ENCODE measurements around the gene ANKRD36. TPM values are rescaled to one million over a fixed set of nuclear protein-coding genes. Genes with fewer than 3 reads are reported as not detected.
"Not testable (repeated sequence)": the region's sequence is repeated elsewhere in the genome, so short reads cannot be mapped to it uniquely, and the experiment has no call there.

ANKRD36 gene
- total and polyA plus RNA-seq, 9 of the 15 experiments (the other 6 are each of a cell fraction or from before 2014, with no cell fraction given), result 8.0 to 29.1 (median 15.4) TPM

GRCh38 chr2:97112320-97113049 lies 468 bp upstream of the ANKRD36 start (continued):
- TF ChIP-seq ZNF592 (IDR thresholded peaks at IDR 0.05), result peak; percentile 17; the same call in 1 of the 2 replicates
- peak; percentile 65 for TF ChIP-seq MEIS2 (IDR thresholded peaks at IDR 0.05; ENCODE audit: partially characterized antibody)
- 0 out of 2 replicates have a peak, but pooled peaks have one; percentile 49 for TF ChIP-seq ZNF124 (CRISPR knock-in tag; IDR thresholded peaks at IDR 0.05)
- peak; percentile 81 to 92 (median 87) for TF ChIP-seq CTCF (IDR thresholded peaks at IDR 0.05 in 2 of 3, conservative IDR thresholded peaks at IDR 0.05 in 1 of 3; ENCODE audit: insufficient read depth in 2 of 3, low read depth in 1 of 3, low read length in 3 of 3)
- TF ChIP-seq RAD21 (CRISPR knock-in tag; conservative IDR thresholded peaks at IDR 0.05 in 1 of 2, IDR thresholded peaks at IDR 0.05 in 1 of 2), result peak; percentile 92 to 95
- TF ChIP-seq SOX6 (IDR thresholded peaks at IDR 0.05), result peak; percentile 26; the same call in 1 of the 2 replicates
- TF ChIP-seq ZC3H11A (IDR thresholded peaks at IDR 0.05; ENCODE audit: low read depth, low read length), result 0 out of 2 replicates have a peak, but pooled peaks have one; percentile 46
- TF ChIP-seq ZBTB40 (IDR thresholded peaks at IDR 0.05), result peak; percentile 40; the same call in 1 of the 2 replicates
- TF ChIP-seq ZBTB40 (CRISPR knock-in tag; IDR thresholded peaks at IDR 0.05), result not testable (repeated sequence)
- 0 out of 2 replicates have a peak, but pooled peaks have one; percentile 46 for TF ChIP-seq IRF2 (CRISPR knock-in tag; IDR thresholded peaks at IDR 0.05)
- peak; percentile 47; the same call in 1 of the 2 replicates for TF ChIP-seq STAG1 (CRISPR knock-in tag; IDR thresholded peaks at IDR 0.05; ENCODE audit: borderline replicate concordance)

Measured in K562 (cell line).